ENCODE results near the gene C10orf67.
A peak's percentile ranks its signal among the peaks of the same experiment; 100 is the strongest.
"Not testable (repeated sequence)": the region's sequence is repeated elsewhere in the genome, so short reads cannot be mapped to it uniquely, and the experiment has no call there.

Gene C10orf67

GRCh38 chr10:23362069-23362830 is 17.7 kb upstream of the C10orf67 start:
- DNase-seq = no peak

GRCh38 chr10:23361665-23362064 is 17.1 kb upstream of the C10orf67 start:
- no peak for DNase-seq

GRCh38 chr10:23359692-23360380 is 15.2 kb upstream of the C10orf67 start:
- DNase-seq = no peak

DNA sequence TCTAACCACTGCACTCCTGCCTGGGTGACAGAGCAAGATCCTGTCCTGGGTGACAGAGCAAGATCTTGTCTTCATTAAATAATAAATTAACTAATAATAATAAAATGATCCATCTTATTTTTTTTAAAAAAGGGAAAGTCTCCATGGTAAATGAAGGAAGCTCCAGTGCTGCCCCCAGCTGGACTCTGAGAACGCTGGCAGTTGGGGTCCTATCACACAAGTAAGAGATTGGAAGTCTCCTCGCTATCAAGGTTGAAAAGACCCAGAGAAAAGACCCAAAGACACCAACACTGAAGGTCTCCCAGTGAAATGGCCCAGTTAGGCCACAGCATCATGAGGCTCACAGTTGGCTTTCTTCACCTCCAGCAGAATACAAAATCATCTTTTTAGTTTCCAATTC is 13.8 kb upstream of the C10orf67 start:
- DNase-seq = no peak

DNA sequence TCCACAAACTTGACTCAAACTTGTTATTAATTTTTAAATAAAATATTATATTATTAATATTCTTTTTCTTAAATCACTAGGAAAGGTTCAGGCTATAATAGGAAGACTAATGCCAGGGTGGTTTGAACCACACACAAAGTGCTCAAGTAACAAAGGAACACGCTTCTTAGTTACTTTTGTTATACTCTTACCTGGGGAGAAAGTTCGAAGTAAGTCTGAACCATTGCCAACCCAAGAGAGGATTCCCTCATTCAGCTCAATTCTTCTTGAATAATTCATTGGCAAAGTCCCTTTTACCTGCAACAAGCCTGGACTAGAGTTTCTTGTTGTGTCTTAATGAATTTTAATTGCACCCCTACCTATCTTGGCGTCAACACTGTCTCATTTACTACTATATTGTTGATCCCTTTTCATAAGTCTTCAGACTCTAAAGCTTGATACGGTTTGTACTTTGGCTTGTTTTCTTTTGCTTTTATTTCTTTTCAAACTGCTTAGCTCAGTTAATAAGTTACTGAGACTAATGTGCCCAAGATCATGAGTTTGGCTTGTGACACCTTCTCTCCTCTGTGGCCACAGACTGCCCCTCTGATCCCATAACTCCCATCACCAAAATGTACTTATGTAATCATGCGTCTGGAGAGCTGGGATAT is 10.2 kb upstream of the C10orf67 start:
- DNase-seq = no peak

DNA sequence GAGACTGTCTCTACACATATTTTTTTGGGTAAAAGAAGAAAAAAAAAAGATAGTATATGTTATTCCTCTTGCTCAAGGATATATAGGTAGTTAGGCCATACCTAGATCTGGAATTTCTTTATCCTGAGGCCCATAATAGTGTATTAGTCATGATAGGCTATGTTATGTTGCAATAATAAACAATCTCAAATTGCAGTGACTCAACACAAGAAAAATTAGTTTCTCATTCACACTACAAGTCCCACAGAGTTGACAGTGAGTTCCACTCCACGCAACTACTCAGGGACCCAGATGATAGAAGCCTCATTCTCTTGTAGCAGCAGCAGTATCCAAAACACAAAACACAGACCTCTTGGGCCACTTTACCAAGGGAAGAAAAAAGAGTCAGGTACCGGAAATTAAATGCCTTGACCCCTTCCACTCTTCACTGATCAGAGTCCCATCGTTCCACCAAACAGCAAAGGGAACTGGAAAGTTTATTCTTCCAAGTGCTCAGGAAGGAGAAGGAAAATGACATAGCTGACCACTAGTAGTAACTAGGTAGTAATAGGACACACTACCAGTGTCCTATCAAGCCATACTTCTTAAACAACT is 7.4 kb upstream of the C10orf67 start:
- no peak for DNase-seq

GRCh38 chr10:23350706-23351105 is 6.1 kb upstream of the C10orf67 start:
- DNase-seq = not testable (repeated sequence)

- no peak for DNase-seq
These were observed 1.3 kb upstream of the C10orf67 start for GRCh38 chr10:23345861-23346260.

GRCh38 chr10:23343591-23344240 is 881 bp downstream of the C10orf67 start:
- DNase-seq = peak; percentile 83

DNA sequence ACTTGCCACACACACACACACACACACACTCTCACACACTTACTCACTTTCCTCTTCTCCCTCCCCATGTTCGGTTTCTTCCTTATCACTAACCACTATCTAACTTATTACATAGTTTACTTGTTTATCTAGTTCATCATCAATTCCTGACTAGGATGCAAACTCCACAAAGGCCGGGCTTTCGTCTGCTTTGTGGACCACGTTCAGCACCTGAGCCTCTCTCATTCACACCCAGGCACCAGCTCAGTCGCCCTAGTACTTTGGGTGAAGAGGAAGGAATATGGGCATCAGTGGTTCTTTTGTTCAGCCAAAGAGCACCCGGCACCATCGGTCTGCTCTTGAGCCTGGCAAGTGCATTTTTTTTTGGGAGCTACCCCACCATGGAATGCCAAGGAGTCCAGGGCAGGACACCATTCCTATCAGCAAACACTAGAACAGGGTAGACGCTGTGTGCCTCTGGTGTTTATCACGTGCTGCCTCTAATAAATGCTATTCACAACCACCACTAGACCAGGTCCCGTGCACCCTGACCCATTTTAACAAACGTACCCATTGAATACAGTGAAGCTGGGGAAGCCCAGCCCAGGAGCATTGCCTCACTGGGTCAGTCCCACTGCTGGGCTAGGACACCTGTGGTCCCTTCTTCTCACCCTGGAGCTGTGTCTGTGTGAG is 2.2 kb downstream of the C10orf67 start:
- DNase-seq = no peak

- DNase-seq = no peak
These were observed 3.6 kb downstream of the C10orf67 start for GRCh38 chr10:23341004-23341403.

DNA sequence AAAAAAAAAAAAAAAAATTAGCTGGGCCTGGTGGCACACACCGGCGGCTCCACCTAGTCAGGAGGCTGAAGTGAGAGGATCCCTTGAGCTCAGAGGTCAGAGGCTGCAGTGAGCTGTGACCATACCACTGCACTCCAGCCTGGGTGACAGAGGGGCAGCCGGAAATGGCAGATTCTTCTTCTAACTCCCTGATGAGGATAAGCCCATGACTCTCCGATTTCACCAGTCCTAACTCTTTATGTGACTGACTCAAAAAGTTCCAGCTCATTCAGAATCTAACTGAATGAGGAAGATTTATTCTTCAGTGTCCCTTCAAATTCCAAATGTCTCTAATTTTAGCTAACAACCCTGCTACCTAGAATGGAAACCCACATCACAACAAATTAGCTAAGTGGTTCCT is 4.2 kb downstream of the C10orf67 start:
- DNase-seq = no peak

DNA sequence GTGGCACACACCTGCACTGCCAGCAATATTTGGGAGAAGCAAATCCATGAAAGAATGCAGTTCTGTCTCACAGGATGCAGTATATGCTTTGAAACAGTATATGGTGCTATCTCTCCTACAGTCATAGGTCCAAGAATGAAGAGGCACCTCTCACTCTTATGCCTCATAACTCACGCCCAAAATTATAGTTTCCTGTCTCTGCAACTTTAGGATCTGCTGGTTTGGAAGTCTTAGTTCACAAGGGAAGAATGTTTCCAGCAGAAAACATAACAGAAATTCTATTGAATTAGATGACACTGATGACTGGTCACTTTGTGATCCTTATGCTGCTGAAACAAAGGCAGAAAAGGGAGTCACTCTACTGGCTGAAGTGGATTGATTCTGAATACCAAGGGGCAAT is 5.7 kb downstream of the C10orf67 start:
- no peak for DNase-seq

DNA sequence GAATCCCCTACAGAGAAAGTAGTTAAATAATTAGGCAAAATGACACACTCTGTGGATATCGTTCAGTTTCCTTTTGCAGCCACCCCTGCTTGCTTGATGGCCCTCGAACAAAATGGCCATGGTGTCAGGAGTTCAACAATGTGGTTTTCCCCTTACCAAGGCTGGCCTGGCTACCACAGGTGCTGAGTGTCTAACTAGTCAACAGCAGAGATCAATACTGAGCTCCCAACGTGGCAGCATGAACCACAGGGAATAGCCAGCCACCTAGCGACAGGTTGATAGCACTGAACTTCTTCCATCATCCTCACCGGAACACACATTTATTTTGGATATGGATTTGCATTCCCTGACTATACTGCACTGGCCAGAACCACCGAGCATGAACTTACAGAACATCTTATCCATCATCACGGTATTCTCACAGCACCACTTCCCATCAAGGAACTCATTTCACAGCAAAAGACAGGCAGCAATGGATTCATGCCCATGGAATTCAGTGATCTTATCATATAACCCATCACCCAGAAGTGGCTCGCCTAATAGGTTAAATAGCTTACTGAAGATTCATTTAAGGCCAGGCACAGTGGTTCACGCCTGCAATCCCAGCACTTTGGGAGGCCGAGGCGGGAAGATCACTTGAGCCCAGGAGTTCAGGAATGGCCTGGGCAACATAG is 6.3 kb downstream of the C10orf67 start:
- no peak for DNase-seq

DNA sequence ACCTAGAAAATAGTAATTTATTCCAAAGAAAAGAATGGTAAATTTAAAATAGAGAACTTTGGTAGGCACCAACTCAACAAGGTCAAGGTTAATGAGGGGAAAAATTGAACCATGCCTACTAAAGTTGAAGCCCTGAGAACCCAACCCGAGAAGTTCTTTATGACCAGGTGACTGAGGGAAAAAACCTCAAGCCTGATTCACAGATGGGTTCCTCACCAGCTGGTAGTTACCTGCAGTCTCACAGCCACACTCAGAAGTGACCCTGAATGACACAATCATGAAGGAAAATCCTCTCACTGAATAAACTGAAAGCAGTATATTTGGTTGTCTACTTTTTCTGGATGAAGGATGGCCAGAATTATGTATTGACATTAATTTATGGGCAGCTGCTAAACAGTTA is 7.0 kb downstream of the C10orf67 start:
- DNase-seq = no peak

- no peak for DNase-seq
These were observed 12.9 kb downstream of the C10orf67 start for GRCh38 chr10:23331567-23332301.

- no peak for DNase-seq
These were observed 13.6 kb downstream of the C10orf67 start for GRCh38 chr10:23330948-23331347.

DNA sequence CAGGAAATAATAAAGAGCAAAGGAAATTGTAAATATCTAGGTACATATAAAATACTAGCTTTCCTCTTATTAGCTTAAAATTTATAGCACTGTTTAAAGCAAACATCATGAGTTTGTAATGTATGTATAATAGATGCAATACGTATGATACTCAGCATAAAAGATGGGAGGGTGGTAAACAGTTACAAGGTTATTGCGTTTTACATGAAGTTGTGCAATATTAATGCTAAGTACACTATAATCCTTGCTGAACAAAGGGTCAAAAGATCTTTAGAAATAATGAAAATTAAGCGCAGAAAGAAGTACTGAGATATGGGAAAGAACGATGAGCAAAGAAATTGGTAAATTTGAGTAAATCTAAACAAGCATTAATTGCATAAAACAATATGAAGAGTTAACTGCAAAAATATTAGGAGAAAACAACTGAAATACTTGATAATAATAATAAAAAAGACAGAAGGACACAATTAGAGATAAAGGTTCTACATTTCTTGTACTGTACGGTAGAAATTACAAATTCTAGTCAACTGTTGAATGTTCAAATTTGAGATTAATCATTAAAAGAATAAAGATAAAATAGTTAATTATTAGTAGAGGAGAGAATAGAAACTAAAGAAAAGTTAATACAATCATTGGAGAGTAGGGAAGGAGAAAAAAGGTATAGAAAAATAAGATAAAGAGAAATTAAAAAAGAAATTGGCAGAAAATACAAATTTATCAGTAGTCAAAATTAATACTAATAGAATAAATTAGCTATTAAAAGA is 17.9 kb downstream of the C10orf67 start:
- no peak for DNase-seq

- DNase-seq = no peak
These were observed 19.5 kb downstream of the C10orf67 start for GRCh38 chr10:23325132-23325531.

DNA sequence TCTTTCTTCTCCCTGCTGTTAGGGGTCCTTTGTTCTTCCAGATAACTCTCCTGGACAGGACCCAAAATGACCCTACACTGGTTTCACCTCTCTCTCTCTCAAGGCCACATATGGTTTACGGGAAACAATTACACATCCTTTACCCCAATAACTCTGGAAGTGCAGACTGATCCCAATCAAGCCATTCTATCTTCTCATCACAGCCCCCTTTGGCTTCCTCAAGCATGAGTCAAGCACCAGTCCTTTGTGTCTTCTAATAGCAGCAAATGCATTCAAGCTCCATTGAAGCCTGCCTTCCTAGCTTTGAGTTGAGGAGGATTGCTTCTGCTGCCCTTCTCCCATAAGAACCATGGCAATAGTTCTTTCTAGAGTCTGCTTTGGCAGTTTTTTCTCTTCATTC is 20.2 kb downstream of the C10orf67 start:
- no peak for DNase-seq

Data from retina (tissue), 1 donor.